IPS-18c (cell line): Measurements from ENCODE around the gene CYP26C1.
"Not testable (repeated sequence)": the region's sequence is repeated elsewhere in the genome, so short reads cannot be mapped to it uniquely, and the experiment has no call there.

Experiments used
- H3K4me3 ChIP-seq: 2 replicates; pipeline ENCODE4 v1.7.0; 2013; ENCODE audit warnings: low read depth, mild to moderate bottlenecking, low read length, moderate library complexity; ENCODE audit not compliant: insufficient read depth
- H3K9me3 ChIP-seq: one replicate; pipeline ENCODE4 v1.6.1; 2013; ENCODE audit warnings: mild to moderate bottlenecking, low read length, moderate library complexity; ENCODE audit not compliant: control insufficient read depth, insufficient read depth

Gene CYP26C1

DNA sequence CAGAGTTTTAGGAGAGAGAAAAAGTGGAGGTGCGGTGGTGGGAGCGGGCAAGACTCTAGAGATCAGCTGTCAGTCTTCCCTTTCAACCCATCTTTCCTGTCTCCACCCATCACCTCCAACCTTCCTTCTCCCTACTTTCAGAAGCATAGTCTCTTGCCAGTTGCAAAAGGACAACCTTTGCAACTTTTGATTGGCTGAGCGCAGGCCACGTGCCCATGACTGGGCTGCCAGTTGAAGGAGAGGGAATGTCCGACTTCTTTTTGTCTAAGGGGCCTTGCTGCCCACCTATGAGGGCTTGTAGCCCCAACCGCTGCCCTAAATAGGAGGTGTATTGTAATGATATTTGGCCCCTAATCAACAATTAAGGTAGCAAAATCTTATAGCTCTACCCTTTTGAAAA is 25.7 kb downstream of the CYP26C1 start:
- Histone ChIP-seq H3K4me3 (no peak overlapping the region), H3K9me3 (no peaks in the 10 kb centered on the region)

DNA sequence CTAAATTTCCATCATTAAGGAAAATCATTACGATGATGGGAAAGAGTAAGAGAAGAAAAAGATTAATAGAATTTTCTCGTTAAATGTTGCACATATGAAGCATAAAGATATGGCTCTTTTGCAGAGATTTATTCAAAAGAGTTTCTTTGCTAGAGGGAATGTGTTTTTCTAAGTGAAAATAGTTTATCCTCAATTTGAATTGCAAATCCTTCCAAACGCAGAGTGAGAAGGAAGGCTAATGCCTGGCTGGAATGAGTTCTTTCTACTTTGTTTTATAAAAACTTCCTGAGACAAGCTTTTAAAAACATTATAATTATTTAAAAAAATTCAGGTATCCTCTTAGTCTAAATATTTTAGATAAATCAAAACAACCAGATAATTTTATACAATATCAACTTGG is 27.2 kb downstream of the CYP26C1 start:
- H3K4me3 ChIP-seq, result no peak overlapping the region
- no peaks in the 10 kb centered on the region for H3K9me3 ChIP-seq

DNA sequence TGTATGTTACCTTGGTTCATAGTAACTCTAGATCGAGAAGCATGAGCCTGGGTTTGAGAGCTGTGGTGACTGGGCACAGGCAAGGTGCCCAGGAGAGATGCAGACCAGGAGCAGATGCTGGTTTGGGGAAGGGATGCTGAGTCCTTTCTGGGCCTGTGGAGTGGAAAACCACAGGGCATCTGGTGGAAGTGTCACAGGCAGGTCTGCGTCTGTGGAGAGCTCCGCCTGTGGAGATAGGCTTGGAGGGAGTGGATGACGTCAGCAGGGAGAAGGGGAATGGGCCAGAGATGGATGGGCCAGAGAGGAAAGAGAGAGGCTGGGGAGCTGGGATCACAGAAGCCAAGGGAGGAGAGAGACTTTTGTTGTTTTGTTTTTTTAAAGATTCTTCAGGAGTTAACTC is 27.9 kb downstream of the CYP26C1 start:
- Histone ChIP-seq H3K4me3 (no peak overlapping the region), H3K9me3 (no peaks in the 10 kb centered on the region)

DNA sequence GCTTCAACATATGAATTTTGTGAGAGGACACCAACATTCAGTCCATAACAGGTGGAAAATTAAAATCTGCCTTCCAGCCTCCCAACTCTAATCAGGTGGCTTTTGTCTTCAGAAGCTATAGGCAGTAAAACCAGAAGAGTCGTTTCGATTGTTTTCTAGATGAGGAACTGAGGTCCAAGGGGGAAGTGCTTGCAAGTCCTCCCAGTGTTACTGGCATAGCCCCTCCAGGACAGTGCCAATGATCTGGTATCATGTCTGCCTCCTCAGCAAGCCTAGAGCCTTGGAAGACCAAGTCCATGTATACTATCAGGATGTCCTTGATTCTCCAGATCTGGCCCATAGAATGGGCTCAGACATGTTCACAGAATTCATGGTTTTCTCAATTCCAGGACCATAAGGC is 30.0 kb downstream of the CYP26C1 start:
- H3K4me3 ChIP-seq, result no peak overlapping the region

DNA sequence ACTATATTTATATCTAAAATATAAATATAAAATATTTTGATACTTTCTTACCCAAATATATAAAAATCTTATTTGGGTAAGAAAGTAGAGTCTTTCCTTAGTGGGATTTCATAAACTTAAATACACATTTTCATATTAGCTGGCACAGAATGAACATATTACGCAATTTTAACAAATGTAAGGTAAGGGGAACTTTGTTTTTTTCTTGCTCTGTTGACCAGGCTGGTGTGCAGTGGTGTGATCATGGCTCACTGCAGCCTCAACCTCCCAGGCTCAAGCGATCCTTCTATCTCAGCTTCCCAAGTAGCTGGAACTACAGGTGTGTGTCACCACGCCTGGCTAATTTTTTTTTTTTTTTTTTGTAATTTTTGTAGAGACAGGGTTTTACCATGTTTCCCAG is 31.4 kb downstream of the CYP26C1 start:
- Histone ChIP-seq H3K9me3 (no peaks in the 10 kb centered on the region), H3K4me3 (no peak overlapping the region)

More for the DNA sequence above, 30.0 kb downstream of the CYP26C1 start:
- H3K9me3 ChIP-seq, result no peaks in the 10 kb centered on the region

DNA sequence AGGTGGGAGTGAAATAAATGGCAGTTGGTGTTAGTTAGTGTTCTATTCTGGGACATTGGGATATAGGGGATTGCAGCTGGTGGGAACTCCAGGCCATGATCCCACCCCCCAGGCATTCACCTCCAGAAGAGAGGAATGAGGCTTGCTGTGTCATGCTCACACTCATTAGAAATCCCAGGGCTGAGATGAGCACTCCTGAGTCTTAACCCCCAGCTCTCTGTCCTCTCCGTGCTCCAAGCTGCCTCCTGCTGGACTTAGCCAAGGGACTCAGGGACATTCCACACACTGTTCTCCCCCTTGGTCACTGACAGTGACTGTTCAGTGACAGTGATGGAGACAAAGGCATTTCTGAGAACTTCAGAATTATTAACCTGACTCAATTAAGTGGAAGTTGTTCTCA is 34.6 kb downstream of the CYP26C1 start:
- Histone ChIP-seq H3K9me3 (no peaks in the 10 kb centered on the region), H3K4me3 (no peak overlapping the region)

DNA sequence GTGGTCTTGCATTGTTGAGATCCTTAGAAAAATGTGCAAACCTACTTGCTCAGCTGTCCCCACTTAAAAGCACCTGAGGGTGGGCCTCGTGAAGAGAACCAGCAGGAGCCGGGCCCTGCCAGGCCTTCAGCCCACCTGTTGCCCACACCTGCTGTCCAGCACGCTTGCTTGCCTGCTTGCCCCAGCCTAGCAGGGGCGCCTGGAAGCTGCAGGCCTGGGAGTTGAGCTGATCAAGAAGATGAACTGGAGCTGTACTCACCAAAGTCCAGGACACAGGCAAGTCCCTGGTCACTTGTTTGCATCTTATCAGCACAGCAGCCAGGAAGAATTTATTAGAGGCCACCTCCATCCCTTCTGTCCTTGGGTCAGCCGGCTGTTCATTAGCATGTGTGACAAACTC is 36.3 kb downstream of the CYP26C1 start:
- H3K4me3 ChIP-seq, result no peak overlapping the region
- H3K9me3 ChIP-seq, result no peaks in the 10 kb centered on the region

DNA sequence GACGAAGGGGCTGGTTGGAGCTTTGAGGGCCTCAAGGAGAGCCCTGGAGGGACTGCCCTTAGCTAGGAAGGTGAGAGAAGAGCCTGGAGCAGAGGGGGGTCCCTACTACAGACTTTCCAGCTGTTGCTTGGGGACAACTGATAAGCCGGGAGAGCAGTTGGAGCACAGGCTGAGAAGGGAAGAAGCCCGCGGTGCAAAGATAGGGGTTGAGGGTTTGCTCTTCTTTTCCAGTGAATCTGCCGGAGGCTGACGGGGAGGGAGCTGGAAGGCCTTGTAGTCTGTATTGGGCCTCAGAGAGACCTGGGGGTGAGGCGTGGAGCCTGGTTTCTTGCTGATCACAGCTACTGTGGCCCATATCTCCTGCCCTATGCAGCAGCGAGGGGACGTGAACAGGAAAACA is 36.8 kb downstream of the CYP26C1 start:
- no peaks in the 10 kb centered on the region for H3K9me3 ChIP-seq

DNA sequence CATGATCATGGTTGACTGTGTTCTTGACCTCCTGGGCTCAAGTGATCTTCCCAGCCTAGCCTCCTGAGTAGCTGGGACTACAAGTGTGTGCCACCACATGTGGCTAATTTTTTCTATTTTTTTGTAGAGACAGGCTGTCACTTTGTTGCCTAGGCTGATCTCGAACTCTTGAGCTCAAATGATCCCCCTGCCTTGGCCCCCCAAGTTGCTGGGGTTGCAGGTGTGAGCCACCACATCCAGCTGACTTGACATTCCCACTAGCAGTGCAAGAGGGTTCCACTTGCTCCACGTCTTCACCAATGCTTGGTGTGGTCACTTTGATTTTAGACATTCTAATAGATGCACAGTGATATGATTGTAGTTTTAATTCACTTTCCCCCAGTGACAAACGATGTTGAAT is 38.2 kb downstream of the CYP26C1 start:
- H3K9me3 ChIP-seq, result no peaks in the 10 kb centered on the region

More for the DNA sequence above, 36.8 kb downstream of the CYP26C1 start:
- no peak overlapping the region for H3K4me3 ChIP-seq

DNA sequence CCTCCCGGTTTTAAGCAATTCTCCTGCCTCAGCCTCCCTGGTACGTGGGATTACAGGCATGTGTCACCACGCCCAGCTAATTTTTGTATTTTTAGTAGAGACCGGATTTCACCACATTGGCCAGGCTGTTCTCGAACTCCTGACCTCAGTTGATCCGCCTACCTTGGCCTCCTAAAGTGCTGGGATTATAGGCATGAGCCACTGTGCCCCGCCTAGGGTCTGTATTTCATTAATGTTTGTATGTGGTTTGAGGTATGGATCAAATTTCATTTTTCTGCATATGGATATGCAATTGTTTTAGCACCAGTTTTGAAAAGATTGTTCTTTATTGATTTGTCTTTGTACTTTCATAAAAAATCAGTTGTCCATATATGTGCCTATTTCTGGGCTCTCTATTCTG is 39.1 kb downstream of the CYP26C1 start:
- H3K9me3 ChIP-seq, result no peaks in the 10 kb centered on the region
- H3K4me3 ChIP-seq, result no peak overlapping the region

More for the DNA sequence above, 38.2 kb downstream of the CYP26C1 start:
- no peak overlapping the region for H3K4me3 ChIP-seq

DNA sequence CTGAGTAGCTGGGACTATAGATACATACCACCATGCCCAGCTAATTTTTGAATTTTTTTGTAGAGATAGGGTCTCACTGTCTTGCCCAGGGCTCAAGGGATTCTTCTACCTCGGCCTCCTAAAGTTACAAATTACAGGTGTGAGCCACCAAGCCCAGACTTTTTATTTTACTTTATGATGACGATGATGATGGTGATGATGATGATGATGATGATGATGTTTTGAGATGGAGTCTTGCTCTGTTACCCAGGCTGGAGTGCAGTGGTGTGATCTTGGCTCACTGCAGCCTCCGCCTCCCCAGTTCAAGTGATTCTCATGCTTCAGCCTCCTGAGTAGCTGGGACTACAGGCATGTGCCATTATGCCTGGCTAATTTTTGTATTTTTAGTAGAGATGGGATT is 40.5 kb downstream of the CYP26C1 start:
- not testable (repeated sequence) for H3K4me3 ChIP-seq, H3K9me3 ChIP-seq

DNA sequence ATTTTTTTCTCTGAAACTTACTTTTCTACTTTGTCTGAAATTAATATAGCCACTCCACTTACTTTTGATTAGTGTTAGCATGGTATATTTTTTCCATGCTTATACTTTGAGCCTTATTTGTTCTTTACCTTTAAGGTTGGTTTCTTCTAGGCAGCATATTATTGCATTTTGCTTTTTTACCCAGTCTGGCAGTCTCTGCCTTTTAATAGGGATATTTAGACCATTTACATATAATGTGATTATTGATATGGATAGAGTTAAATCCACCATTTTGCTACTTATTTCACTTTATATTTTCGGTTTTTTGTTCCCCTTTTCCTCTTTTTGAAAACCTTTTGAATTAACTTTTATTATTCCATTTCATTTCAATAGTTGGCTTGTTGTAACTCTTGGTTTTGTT is 43.4 kb downstream of the CYP26C1 start:
- Histone ChIP-seq H3K9me3 (no peaks in the 10 kb centered on the region), H3K4me3 (no peak overlapping the region)

DNA sequence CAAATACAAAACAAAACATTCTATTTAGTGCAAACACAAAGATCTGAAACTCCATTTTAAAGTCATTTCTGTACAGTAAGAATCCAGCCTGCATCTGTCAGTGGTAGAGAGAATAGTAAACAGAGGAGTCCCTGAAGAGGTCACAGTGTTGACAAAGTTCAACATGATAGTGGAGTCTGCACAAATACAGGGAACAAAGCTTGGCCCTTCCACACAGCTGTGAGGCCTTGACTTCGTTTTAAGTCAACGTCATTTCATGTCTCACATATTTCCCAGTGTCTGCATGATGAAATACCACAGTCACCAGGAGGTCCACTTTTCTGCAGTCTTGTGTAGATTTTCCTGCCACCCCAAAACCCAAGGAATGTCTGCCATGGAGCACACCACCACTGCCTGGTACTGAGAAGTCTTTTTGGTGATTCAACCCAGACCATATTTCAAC is 46.1 kb downstream of the CYP26C1 start:
- Histone ChIP-seq H3K4me3 (no peak overlapping the region), H3K9me3 (no peaks in the 10 kb centered on the region)

DNA sequence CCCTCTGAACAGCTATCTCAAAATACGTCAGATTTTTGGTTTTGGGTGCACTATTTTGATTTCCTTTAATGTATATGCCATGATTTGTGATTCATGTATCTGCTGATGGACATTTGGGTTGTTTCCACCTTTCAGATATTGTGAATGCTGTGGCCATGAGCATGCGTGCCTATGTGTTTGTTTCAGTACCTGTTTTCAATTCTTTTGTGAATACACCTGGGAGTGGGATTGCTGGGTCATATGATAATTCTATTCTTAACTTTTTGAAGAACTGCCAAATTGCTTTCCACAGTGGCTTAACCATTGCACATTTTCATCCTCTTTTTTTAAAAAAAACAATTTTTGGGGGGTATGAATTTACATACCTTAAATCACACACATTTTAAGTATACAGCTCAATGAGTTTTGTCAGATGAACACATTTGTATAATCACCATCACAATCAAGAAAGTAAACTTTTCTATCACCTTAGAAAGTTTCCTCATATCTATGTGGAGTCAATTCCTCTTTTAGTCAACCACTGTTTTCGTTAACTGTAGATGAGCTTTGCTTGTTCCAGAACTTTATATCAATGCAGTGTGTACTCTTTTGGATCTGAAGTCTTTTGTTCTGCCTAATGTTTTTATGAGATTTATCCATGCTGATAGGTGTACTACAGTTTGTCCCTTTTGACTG is 50.0 kb downstream of the CYP26C1 start:
- H3K9me3 ChIP-seq, result no peaks in the 10 kb centered on the region
- no peak overlapping the region for H3K4me3 ChIP-seq

DNA sequence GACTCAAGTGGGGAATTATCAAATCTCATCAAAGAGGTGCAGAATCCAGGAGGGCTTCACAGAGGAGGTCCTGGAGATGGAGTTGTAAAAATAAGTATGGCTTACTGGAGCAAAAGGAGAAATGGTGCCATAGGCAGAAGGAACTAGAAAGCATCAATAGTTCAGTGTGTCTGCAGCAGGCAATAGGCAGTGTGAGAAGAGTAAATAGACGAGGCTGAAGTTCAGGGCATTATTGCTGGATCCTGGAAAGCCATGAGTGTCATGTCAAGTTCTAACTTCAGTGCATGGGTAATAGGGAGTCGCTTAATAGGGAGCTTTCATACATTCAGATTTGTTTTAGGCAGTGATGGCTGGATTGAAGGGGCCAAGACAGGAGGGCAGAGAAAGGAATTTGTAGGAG is 52.4 kb downstream of the CYP26C1 start:
- no peak overlapping the region for H3K4me3 ChIP-seq
- no peaks in the 10 kb centered on the region for H3K9me3 ChIP-seq

DNA sequence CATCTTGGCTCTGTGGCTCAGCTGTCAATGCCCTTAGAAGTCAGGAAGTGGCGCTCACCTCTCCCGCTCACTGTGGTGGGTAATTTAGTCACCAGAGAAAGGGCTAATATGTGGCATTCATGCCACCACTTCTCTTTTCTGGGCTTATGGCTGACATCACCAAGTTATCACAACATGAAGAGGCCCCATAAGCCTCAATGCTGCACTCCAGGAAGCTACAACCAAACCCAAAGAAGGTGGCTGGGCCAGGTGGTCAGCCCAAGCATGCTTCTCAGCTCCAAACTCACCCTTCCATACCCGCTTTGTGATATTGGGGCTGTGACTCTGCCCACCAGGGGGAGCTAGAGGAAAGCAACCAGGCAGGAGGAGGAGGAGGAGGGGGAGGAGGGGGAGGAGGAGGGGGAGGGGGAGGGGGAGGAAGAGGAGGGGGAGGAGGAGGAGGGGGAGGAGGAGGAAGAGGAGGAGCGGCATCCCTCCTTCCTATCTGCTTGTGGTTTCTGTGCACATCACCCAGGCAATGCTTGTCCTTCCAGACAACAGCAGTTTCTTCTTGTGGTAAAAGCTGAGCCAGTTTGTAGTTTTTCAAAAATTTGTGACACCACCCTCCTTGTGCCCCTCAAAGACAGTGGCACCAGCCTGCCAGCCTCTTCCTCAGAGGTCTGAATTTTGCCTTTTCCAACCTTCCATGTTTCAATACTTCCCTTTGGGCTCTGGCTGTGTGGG is 55.2 kb downstream of the CYP26C1 start:
- Histone ChIP-seq H3K4me3 (no peak overlapping the region), H3K9me3 (no peaks in the 10 kb centered on the region)
